Astrocyte (in vitro differentiated cells and primary cell): ENCODE measurements around the gene CNTN1. TPM values are rescaled to one million over a fixed set of nuclear protein-coding genes. Genes with fewer than 3 reads are reported as not detected.
A peak's percentile ranks its signal among the peaks of the same experiment; 100 is the strongest.

ENCODE experiments used
- DNase-seq: peaks from one replicate; pipeline ENCODE4 v3.0.0-alpha.2; 2010; ENCODE audit warnings: low read depth
- FAIRE-seq: peaks from 2 replicates; lab custom pipeline; 2011; peaks lifted over from hg19 to GRCh38; lab: Jason Lieb, UNC
- H2AFZ ChIP-seq: 2 replicates; pipeline ENCODE4 v1.6.0; 2012; ENCODE audit warnings: low read depth, low read length, inconsistent platforms
- H3K27ac ChIP-seq: 2 replicates; pipeline ENCODE4 v1.5.1; 2011; ENCODE audit warnings: low read depth, low read length, inconsistent platforms
- H3K27me3 ChIP-seq: 2 replicates; pipeline ENCODE4 v1.6.0; 2011; ENCODE audit warnings: low read length, inconsistent platforms; ENCODE audit not compliant: insufficient read depth
- H3K36me3 ChIP-seq: 2 replicates; pipeline ENCODE4 v1.5.1; 2011; ENCODE audit warnings: low read length, inconsistent platforms; ENCODE audit not compliant: insufficient read depth
- H3K4me1 ChIP-seq: 2 replicates; pipeline ENCODE4 v1.5.1; 2011; ENCODE audit warnings: low read length, inconsistent platforms; ENCODE audit not compliant: insufficient read depth
- H3K4me2 ChIP-seq: 2 replicates; pipeline ENCODE4 v1.6.0; 2012; ENCODE audit warnings: low read length, inconsistent platforms
- H3K4me3 ChIP-seq: 2 replicates; pipeline ENCODE4 v1.5.1; 2011; ENCODE audit warnings: low read depth, mild to moderate bottlenecking, low read length, inconsistent platforms; ENCODE audit not compliant: insufficient read depth
- H3K79me2 ChIP-seq: 2 replicates; pipeline ENCODE4 v1.6.0; 2012; ENCODE audit warnings: mild to moderate bottlenecking, low read length, inconsistent platforms; ENCODE audit not compliant: insufficient read depth
- H3K9ac ChIP-seq: 2 replicates; pipeline ENCODE4 v1.6.0; 2012; ENCODE audit warnings: mild to moderate bottlenecking, low read length, inconsistent platforms
- H3K9me3 ChIP-seq: 2 replicates; pipeline ENCODE4 v1.5.1; 2012; ENCODE audit warnings: low read depth, mild to moderate bottlenecking, low read length, inconsistent platforms; ENCODE audit not compliant: insufficient read depth
- H4K20me1 ChIP-seq: 2 replicates; pipeline ENCODE4 v1.6.0; 2012; ENCODE audit warnings: low read length, inconsistent platforms; ENCODE audit not compliant: insufficient read depth
- H3K27ac Mint-ChIP-seq: one replicate; pipeline ENCODE4 v1.8.0; 2021; ENCODE audit warnings: mild to moderate bottlenecking, mixed read lengths; ENCODE audit not compliant: unreplicated experiment
- H3K27me3 Mint-ChIP-seq: one replicate; pipeline ENCODE4 v1.8.0; 2021; ENCODE audit warnings: low read depth, mixed read lengths; ENCODE audit not compliant: unreplicated experiment
- H3K36me3 Mint-ChIP-seq: one replicate; pipeline ENCODE4 v1.8.0; 2021; ENCODE audit warnings: low read depth, mixed read lengths; ENCODE audit not compliant: unreplicated experiment
- H3K4me1 Mint-ChIP-seq: one replicate; pipeline ENCODE4 v1.8.0; 2021; ENCODE audit warnings: low read depth, mixed read lengths; ENCODE audit not compliant: unreplicated experiment
- H3K4me3 Mint-ChIP-seq: one replicate; pipeline ENCODE4 v1.8.0; 2021; ENCODE audit warnings: mild to moderate bottlenecking, moderate library complexity, mixed read lengths; ENCODE audit not compliant: unreplicated experiment
- H3K9me3 Mint-ChIP-seq: one replicate; pipeline ENCODE4 v1.8.0; 2021; ENCODE audit warnings: mild to moderate bottlenecking, mixed read lengths; ENCODE audit not compliant: unreplicated experiment
- CTCF ChIP-seq: IDR thresholded peaks from 2 replicates; pipeline ENCODE4 v1.5.1; 2011; ENCODE audit warnings: low read depth, mild to moderate bottlenecking, inconsistent platforms, low read length, moderate library complexity; ENCODE audit not compliant: insufficient read depth
- EZH2 ChIP-seq: IDR thresholded peaks from 2 replicates; pipeline ENCODE4 v1.6.1; 2012; ENCODE audit warnings: mild to moderate bottlenecking, low read length, inconsistent platforms; ENCODE audit not compliant: insufficient read depth
- total RNA-seq: library from RNA; stranded (reverse); gene quantifications from 2 replicates; pipeline ENCODE4 v1.2.1, GENCODE V29; 2021

CNTN1 gene
- total RNA-seq, 1 donor from 2014 or later, result 2.1 TPM

DNA sequence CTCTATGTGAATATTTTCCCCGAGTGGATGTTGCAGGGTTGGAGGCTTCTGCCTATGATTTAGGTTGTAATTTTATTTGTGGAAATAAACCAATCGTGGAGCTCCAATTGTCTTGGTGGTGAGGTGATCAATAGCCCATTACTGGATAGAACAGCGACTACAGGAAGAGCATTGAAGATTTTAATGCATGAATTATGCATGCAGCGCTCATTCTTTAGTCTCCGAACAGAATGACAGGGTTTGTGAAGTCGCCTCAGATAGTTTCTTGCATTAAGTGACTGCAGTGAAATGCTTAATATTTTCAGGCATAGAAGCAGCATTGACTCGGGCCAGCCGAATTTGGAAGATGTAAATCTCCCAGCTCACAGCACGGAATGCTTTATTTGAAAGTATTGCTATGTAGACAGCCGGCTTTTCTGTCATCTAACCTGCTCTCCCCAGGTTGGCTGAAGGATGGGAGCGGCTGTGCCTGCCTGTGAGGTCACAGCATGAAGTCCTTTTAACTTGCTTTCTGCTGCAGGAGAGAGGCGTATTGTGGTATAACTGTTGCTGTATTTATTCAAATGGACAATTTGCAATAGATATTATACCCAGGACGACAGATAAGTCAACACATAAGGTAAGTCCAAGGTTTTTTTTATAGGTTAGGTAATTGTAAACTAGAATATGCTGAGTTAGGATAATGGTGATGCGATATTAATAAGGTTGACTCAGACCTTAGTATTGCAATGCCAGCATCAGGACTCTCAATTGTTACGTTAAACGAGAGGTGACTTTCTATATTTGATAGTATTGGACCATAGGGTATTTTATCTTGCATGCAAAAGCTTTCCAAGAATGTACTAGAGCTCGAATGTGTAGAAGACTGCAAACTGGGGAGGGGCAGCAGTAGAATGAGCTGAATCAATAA is 135.7 kb downstream of the CNTN1 start:
- Histone ChIP-seq H3K27ac (no peak overlapping the region), H4K20me1 (no peaks in the 10 kb centered on the region), H3K9me3 (no peaks in the 10 kb centered on the region), H3K79me2 (no peaks in the 10 kb centered on the region), H3K4me2 (no peak overlapping the region), H3K36me3 (no peaks in the 10 kb centered on the region), H3K4me3 (no peak overlapping the region), H3K27me3 (no peaks in the 10 kb centered on the region), H3K4me1 (no peaks in the 10 kb centered on the region), H2AFZ (no peak overlapping the region), H3K9ac (no peak overlapping the region)
- DNase-seq, result no peak
- Mint-ChIP-seq H3K4me3 (no peak overlapping the region), H3K4me1 (peaks cover 17% of the 10 kb centered on the region), H3K9me3 (no peaks in the 10 kb centered on the region), H3K27me3 (no peaks in the 10 kb centered on the region), H3K27ac (no peak overlapping the region), H3K36me3 (no peaks in the 10 kb centered on the region)
- FAIRE-seq, result no peak
- no peak for TF ChIP-seq CTCF
- no peak for TF ChIP-seq EZH2

DNA sequence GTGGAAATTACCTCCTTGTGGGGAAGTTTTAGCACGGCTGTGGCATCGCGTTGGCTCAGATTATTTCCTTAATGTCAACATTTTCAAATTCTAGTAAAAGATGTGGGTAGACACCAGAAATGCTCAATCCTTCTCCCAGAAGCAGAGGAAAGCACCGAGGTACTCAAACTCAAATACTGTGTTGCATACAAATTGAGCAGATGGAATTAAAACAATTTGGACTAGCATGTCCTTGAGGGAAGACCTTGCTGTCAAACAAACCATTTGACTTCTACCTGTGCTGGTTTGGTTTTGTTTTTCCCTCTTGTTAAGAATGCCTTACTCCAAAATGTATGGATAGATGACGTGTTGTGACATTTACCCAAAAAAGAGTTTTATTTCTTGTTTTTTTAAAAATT is 136.4 kb downstream of the CNTN1 start:
- Mint-ChIP-seq H3K27ac (no peak overlapping the region), H3K36me3 (no peaks in the 10 kb centered on the region), H3K27me3 (no peaks in the 10 kb centered on the region), H3K9me3 (no peaks in the 10 kb centered on the region), H3K4me3 (no peak overlapping the region), H3K4me1 (peaks cover 17% of the 10 kb centered on the region)
- Histone ChIP-seq H3K4me3 (no peak overlapping the region), H3K36me3 (no peaks in the 10 kb centered on the region), H4K20me1 (no peaks in the 10 kb centered on the region), H3K4me1 (no peaks in the 10 kb centered on the region), H3K9ac (no peak overlapping the region), H3K79me2 (no peaks in the 10 kb centered on the region), H3K27me3 (no peaks in the 10 kb centered on the region), H2AFZ (no peak overlapping the region), H3K27ac (no peak overlapping the region), H3K4me2 (no peak overlapping the region), H3K9me3 (no peaks in the 10 kb centered on the region)
- no peak for TF ChIP-seq EZH2
- TF ChIP-seq CTCF, result no peak
- FAIRE-seq (no peak), DNase-seq (no peak)

DNA sequence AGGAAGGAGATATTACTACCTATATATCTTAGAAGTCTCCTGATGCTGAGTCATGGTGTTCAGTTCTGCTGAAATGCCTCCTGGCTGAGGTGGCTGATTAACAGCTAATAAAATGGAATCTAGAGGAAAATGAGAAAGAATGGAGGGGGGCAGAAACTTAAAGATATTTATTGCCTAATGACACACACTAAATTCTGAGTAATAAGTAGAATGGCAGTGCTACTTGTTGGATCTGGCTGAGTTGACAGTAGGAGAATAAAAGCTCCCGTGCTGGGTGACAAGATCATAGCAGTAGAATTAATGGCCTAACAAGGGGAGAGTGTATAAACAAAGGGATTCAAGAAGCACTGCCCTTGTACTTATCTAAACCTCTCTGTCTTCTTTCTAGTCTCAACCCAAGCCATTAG is 137.5 kb downstream of the CNTN1 start:
- Histone ChIP-seq H3K4me1 (no peaks in the 10 kb centered on the region), H3K27ac (no peak overlapping the region), H3K4me3 (no peak overlapping the region), H3K4me2 (no peak overlapping the region), H3K9ac (no peak overlapping the region), H2AFZ (no peak overlapping the region), H3K9me3 (no peaks in the 10 kb centered on the region), H3K27me3 (no peaks in the 10 kb centered on the region), H3K79me2 (no peaks in the 10 kb centered on the region), H3K36me3 (no peaks in the 10 kb centered on the region), H4K20me1 (no peaks in the 10 kb centered on the region)
- H3K4me1 Mint-ChIP-seq, result peaks cover 17% of the 10 kb centered on the region
- peak overlapping the region; percentile 83 for H3K27ac Mint-ChIP-seq
- FAIRE-seq (no peak), DNase-seq (no peak)
- H3K9me3 Mint-ChIP-seq, result no peaks in the 10 kb centered on the region
- H3K27me3 Mint-ChIP-seq, result no peaks in the 10 kb centered on the region
- no peak overlapping the region for H3K4me3 Mint-ChIP-seq
- no peaks in the 10 kb centered on the region for H3K36me3 Mint-ChIP-seq
- TF ChIP-seq EZH2 (no peak), CTCF (no peak)
